ENCODE measurements around the gene TMEM179. TPM values are rescaled to one million over a fixed set of nuclear protein-coding genes. Genes with fewer than 3 reads are reported as not detected.

The TMEM179 gene
- total and polyA plus RNA-seq, 2 donors (not counting 1 experiment from before 2014, with no cell fraction given) = not detected

GRCh38 chr14:104555430-104556255, 48.9 kb downstream of the TMEM179 start:
- Histone ChIP-seq H3K4me2 (replicated peaks; ENCODE audit: low read depth, low read length, poor library complexity, severe bottlenecking) (no peak overlapping the region), H2AFZ (ENCODE audit: insufficient read depth, low read depth, low read length, poor library complexity, severe bottlenecking) (no peak overlapping the region), H4K20me1 (ENCODE audit: control insufficient read depth, insufficient read depth, low read length, poor library complexity, severe bottlenecking) (no peaks in the 10 kb centered on the region), H3K27me3 (replicated peaks in 1 of 4; ENCODE audit: control extremely low read depth in 1 of 4, control insufficient read depth in 3 of 4, insufficient read depth in 4 of 4, low read length in 3 of 4) (peaks cover 0 to 3% (median 0%) of the 10 kb centered on the region in 4 experiments), H3K79me2 (ENCODE audit: control insufficient read depth, insufficient read depth, low read length) (no peaks in the 10 kb centered on the region), H3K4me3 (ENCODE audit: control extremely low read depth in 1 of 5, extremely low read depth in 1 of 5, insufficient read depth in 1 of 5, low read depth in 2 of 5, low read length in 4 of 5) (no peak overlapping the region), H3K4me1 (ENCODE audit: control insufficient read depth in 2 of 2, insufficient read depth in 2 of 2, low read length in 2 of 2) (no peaks in the 10 kb centered on the region), H3K27ac (ENCODE audit: low read length in 2 of 2) (no peak overlapping the region), H3K36me3 (replicated peaks in 1 of 2; ENCODE audit: control extremely low read depth in 1 of 2, control insufficient read depth in 1 of 2, extremely low read depth in 1 of 2, insufficient read depth in 2 of 2, low read length in 1 of 2) (no peaks in the 10 kb centered on the region), H3K9me3 (ENCODE audit: control extremely low read depth in 1 of 3, control insufficient read depth in 2 of 3, insufficient read depth in 1 of 3, low read length in 2 of 3) (no peaks in the 10 kb centered on the region), H3K9ac (ENCODE audit: low read length) (no peak overlapping the region)
- ATAC-seq (ENCODE audit: low read depth) (no peak), DNase-seq (no peak)
- Mint-ChIP-seq H3K27ac (no peak overlapping the region), H3K4me1 (no peaks in the 10 kb centered on the region), H3K27me3 (peaks cover 8% of the 10 kb centered on the region), H3K4me3 (no peak overlapping the region), H3K9me3 (ENCODE audit: insufficient read depth) (no peaks in the 10 kb centered on the region)
- ChIA-PET CTCF (interaction anchor here (0.5 to 1.6 kb wide), 2 partner anchors 9 to 314 kb away, joined by 3 to 4 read pairs; no protein-coding TSS in a partner anchor), POLR2A (no interaction called here)
- intact Hi-C loops (cut with micrococcal nuclease) = no loop called here
- 93% methylated on average over 8 of the region's 11 CpGs for WGBS (ENCODE audit: insufficient coverage)
- no peak for TF ChIP-seq EZH2 (IDR thresholded peaks at IDR 0.05; ENCODE audit: borderline replicate concordance, insufficient read depth, low read depth, low read length, poor library complexity, severe bottlenecking)
- no peak for TF ChIP-seq CTCF (IDR thresholded peaks at IDR 0.05)

All from B cell (primary cell).